Brain microvascular endothelial cell (primary cell): ENCODE results near the gene TSC2.
"Not testable (repeated sequence)": the region's sequence is repeated elsewhere in the genome, so short reads cannot be mapped to it uniquely, and the experiment has no call there.

Experiments
- DNase-seq: peaks from one replicate; pipeline ENCODE4 v3.0.0-alpha.2; 2020
- H3K27ac ChIP-seq: fragments of 250-450 bp; sonication (Bioruptor Pico); 2 replicates; pipeline ENCODE4 v1.5.1; 2020; ENCODE audit warnings: mild to moderate bottlenecking, moderate library complexity
- H3K27me3 ChIP-seq: fragments of 250-450 bp; sonication (Bioruptor Pico); replicated peaks from 2 replicates; pipeline ENCODE4 v1.5.1; 2020; ENCODE audit warnings: mild to moderate bottlenecking
- H3K36me3 ChIP-seq: fragments of 250-450 bp; sonication (Bioruptor Pico); replicated peaks from 2 replicates; pipeline ENCODE4 v1.5.1; 2020; ENCODE audit warnings: mild to moderate bottlenecking
- H3K4me3 ChIP-seq: 2 replicates; pipeline ENCODE4 v1.5.1; 2011; ENCODE audit warnings: low read depth, mild to moderate bottlenecking, control low read depth, low read length, moderate library complexity
- CTCF ChIP-seq: IDR thresholded peaks from 2 replicates; pipeline ENCODE4 v1.5.1; 2011; ENCODE audit warnings: low read depth, mild to moderate bottlenecking, moderate library complexity, low read length, control low read depth, inconsistent platforms; ENCODE audit errors: missing control alignments
- in situ Hi-C: cut with HindIII; loops from 2 replicates; pipeline ENCODE4 v1.10.0; 2017; ENCODE audit warnings: low sequenced_read_pairs, low pct_ligation_motif_present

TSC2 gene

GRCh38 chr16:2121853-2122252, 74.1 kb downstream of the TSC2 start:
- Histone ChIP-seq H3K27me3 (no peaks in the 10 kb centered on the region), H3K27ac (no peak overlapping the region), H3K4me3 (no peak overlapping the region), H3K36me3 (peaks cover 2% of the 10 kb centered on the region)
- in situ Hi-C loops = no loop called here
- DNase-seq = no peak
- TF ChIP-seq CTCF = no peak

- no peak for DNase-seq
- Histone ChIP-seq H3K36me3 (no peaks in the 10 kb centered on the region), H3K27ac (no peak overlapping the region), H3K4me3 (no peak overlapping the region), H3K27me3 (no peaks in the 10 kb centered on the region)
- no peak for TF ChIP-seq CTCF
- in situ Hi-C loops = no loop called here
Measured at GRCh38 chr16:2122429-2122828, 74.6 kb downstream of the TSC2 start.

GRCh38 chr16:2122934-2123683, 75.3 kb downstream of the TSC2 start:
- H3K36me3 ChIP-seq, H3K27ac ChIP-seq, H3K4me3 ChIP-seq, H3K27me3 ChIP-seq, in situ Hi-C loops, DNase-seq: not testable (repeated sequence)

- H3K27me3 ChIP-seq, in situ Hi-C loops, DNase-seq, H3K36me3 ChIP-seq, H3K4me3 ChIP-seq: not testable (repeated sequence)
- H3K27ac ChIP-seq = peak overlapping the region; percentile 79
Measured at GRCh38 chr16:2123706-2124376, 76.1 kb downstream of the TSC2 start.

GRCh38 chr16:2124377-2124693, 76.5 kb downstream of the TSC2 start:
- H3K36me3 ChIP-seq, H3K27me3 ChIP-seq, in situ Hi-C loops, H3K4me3 ChIP-seq, DNase-seq: not testable (repeated sequence)
- H3K27ac ChIP-seq = peak overlapping the region; percentile 79

GRCh38 chr16:2124694-2125444, 77.1 kb downstream of the TSC2 start:
- Histone ChIP-seq H3K27ac (peak overlapping the region; percentile 79), H3K4me3 (peak overlapping the region; percentile 30)
- peak; percentile 57 for DNase-seq
- H3K36me3 ChIP-seq, H3K27me3 ChIP-seq, in situ Hi-C loops: not testable (repeated sequence)

GRCh38 chr16:2125609-2126008, 77.8 kb downstream of the TSC2 start:
- H3K4me3 ChIP-seq, DNase-seq, in situ Hi-C loops, H3K36me3 ChIP-seq, H3K27me3 ChIP-seq: not testable (repeated sequence)
- H3K27ac ChIP-seq = peak overlapping the region; percentile 79

- H3K27ac ChIP-seq, in situ Hi-C loops, H3K27me3 ChIP-seq, H3K36me3 ChIP-seq, H3K4me3 ChIP-seq, DNase-seq: not testable (repeated sequence)
Measured at GRCh38 chr16:2126161-2126743, 78.5 kb downstream of the TSC2 start.

- H3K36me3 ChIP-seq, H3K4me3 ChIP-seq, H3K27me3 ChIP-seq, H3K27ac ChIP-seq, DNase-seq, in situ Hi-C loops: not testable (repeated sequence)
Measured at GRCh38 chr16:2126928-2127556, 79.3 kb downstream of the TSC2 start.

GRCh38 chr16:2127630-2128280, 80.0 kb downstream of the TSC2 start:
- H3K27ac ChIP-seq, in situ Hi-C loops, H3K36me3 ChIP-seq, H3K4me3 ChIP-seq, DNase-seq, H3K27me3 ChIP-seq: not testable (repeated sequence)

GRCh38 chr16:2129251-2129650, 81.5 kb downstream of the TSC2 start:
- in situ Hi-C loops, H3K27me3 ChIP-seq, DNase-seq, H3K27ac ChIP-seq, H3K4me3 ChIP-seq, H3K36me3 ChIP-seq: not testable (repeated sequence)
